Activated T-cell treated with anti-CD3 and anti-CD28 coated beads, Interleukin-2, amount 50 U/mL, for 1 hour (primary cell): ENCODE measurements around the gene TBX4.

ENCODE experiments used
- DNase-seq: peaks from one replicate; pipeline ENCODE4 v3.0.0-alpha.2; 2020

Gene TBX4

DNA sequence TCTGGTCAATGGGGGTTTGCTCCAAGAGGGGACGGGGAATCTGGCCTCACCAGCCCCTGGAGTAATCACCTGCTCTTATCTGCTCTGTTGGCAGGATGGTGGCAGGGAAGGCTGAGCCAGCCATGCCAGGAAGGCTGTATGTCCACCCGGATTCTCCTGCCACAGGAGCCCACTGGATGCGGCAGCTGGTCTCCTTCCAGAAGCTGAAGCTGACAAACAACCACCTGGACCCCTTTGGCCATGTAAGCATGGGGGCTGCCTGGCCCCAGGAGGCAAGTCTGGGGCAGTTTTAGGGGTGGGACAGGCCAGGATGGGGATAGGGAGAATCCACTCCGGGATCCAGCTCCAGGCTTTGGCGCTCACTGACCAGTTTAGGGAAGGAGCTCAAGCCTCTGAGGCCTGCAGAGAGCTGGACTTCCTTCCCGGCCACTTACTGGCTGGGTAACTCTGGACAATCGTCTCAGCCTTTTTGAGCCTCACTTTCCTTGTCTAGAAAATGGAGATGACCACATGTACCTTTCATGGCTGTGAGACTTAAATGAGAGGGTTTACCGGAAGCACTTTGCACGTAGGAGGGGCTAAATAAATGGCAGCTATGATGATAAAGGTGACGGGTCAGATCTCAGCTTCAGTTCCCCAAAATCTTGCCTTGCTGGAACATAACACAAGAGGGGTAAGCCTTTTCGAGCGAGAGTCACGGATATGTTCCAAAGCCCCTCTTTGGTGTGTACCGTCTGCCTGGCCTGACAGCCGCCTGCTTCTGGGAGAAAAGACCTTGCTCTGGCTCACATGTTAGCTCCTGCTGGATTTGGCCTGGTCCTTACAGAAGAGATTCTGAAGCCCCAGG, 15.4 kb downstream of the TBX4 start:
- DNase-seq: no peak

- DNase-seq: no peak
Measured at GRCh38 chr17:61468263-61468907, 16.2 kb downstream of the TBX4 start.

DNA sequence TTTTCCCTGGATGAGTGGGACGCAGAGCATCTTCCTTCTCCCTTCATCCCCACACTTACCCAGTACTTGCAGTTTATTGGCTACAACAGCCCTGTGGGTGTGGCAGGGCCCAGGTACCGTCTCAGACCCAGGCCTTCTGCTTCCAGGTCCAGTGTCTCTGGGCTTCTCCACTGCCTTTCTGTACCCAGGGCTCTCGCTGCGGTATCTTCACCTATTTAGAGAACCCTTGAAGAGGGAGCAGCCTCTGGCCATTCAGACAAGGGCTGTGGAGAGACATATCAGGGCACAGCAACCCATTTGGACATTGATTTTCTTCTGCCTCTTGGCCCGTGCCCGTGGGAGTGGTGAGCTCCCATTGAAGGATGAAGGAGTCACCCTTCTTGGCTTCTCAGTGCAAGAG, 17.3 kb downstream of the TBX4 start:
- no peak for DNase-seq

DNA sequence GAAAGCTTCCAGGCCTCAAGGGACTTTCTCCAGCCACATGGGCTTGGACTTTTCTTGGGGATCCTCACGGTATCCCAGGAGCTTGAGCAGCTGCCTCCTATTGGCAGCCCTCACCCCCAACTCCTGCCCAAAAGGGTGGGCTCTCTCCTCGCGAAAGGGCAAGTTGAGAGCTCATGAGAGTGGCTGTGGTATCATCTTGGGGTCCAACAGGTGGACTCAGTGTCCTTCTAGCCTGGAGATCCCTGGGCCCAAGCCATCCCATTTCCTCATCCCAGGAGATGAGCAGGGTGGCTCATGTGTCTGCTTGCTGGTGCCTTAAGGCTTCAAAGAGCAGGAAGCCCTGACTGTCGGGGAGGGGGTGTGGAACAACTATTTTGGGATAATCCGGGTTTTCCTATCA, 17.7 kb downstream of the TBX4 start:
- no peak for DNase-seq

DNA sequence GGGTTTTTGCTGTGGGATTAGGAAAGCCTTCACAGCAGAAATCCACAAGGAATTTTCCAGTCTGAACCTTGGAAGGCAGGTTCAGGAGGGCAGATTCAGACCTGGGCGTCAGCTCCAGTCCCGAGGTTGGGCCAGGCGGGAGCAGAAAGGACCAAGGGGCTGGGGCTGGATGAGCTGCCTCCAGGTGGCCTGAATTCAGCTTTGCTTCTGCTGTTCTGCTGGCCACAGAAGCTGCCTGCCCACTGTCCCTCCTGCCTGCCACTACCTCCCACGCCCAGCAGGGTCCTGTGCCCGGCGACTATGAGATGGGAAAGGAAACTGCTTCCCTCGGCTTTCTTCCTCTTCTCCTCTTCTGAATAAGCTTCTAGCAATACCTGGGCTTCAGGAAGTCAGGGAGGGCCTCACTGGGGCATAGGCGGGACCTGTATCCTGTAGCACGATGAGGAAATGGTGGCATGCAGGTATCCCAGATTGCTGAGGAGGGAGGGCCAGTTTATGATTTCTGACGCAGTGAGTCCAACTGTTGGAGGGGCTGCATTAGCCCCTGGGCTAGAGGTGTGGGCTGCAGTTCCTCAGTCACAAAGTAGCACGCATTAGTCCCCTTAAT, 18.4 kb downstream of the TBX4 start:
- no peak for DNase-seq

- no peak for DNase-seq
Measured at GRCh38 chr17:61474235-61474927, 22.2 kb downstream of the TBX4 start.

DNA sequence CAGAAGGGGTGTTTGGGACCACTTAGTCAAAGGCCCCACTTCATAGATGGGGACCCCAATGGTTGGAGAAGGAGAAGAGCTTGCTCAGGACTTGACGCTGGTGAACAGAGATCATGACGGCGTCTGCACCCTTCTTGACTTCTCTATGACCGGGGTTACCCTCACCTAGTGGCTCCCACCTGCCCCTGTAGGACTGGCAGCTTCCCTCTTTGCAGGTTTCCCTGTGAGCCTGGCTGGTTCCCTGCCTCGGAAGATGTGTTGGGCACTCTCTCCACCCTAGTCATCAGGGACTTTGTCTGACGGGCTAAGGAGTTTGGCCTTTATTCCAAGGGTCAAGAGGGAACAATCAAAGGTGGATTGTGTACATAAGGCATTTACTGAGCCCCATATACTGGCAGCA, 22.7 kb downstream of the TBX4 start:
- no peak for DNase-seq

DNA sequence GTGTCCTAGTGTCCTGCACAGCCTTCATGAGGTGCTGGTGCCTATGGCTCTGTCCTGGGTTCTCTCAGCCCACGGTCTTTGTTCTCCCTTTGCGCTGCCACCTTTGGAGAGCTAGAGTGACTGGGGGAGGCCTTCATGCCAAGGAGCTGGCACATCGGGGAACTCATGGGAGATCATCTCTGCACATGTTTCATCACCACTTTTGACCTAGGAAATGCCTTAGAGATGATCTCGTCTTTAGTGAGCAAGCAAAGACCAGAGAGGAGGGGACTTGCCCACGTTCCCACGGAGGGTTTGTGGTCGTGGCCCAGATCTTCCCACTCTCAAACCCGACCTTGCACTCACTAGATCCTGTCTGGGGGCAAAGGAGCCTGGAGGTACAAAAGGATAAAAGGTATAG, 23.5 kb downstream of the TBX4 start:
- DNase-seq: no peak

- DNase-seq: no peak
Measured at GRCh38 chr17:61476476-61477203, 24.4 kb downstream of the TBX4 start.

GRCh38 chr17:61477204-61477834, 25.1 kb downstream of the TBX4 start:
- DNase-seq: no peak

DNA sequence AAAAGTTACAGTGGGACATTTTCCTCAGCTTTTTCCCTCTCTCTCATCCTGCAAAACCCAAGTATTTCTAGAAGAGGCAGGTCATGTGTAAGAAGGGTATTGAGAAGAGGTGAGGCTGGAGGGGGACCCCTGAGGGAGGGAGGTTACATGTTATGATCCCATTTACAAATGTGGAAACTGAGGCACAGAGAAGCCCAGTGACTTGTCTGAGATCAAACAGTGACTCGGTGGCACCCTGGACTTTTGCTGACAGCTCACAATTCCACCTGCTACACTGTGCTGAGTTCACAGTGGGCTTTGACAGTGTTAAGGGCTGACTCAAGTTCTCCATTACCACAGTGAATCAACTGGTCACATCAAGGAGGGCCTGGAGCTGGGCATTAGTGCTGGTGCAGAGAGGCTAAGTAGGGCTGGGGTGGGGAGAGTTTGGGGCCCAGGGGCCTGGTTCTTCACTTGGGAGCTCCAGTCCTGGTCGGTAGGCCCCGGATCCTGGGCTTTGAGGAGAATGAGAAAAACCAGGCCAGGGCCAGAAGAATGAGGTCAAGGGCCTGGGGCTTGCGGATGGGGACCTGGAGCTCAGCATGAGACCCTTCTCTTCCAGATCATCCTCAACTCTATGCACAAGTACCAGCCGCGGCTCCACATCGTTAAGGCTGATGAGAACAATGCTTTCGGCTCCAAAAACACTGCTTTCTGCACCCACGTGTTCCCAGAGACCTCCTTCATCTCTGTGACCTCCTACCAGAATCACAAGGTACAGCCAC, 26.0 kb downstream of the TBX4 start:
- DNase-seq: no peak

GRCh38 chr17:61478790-61479492, 26.7 kb downstream of the TBX4 start:
- DNase-seq: no peak

DNA sequence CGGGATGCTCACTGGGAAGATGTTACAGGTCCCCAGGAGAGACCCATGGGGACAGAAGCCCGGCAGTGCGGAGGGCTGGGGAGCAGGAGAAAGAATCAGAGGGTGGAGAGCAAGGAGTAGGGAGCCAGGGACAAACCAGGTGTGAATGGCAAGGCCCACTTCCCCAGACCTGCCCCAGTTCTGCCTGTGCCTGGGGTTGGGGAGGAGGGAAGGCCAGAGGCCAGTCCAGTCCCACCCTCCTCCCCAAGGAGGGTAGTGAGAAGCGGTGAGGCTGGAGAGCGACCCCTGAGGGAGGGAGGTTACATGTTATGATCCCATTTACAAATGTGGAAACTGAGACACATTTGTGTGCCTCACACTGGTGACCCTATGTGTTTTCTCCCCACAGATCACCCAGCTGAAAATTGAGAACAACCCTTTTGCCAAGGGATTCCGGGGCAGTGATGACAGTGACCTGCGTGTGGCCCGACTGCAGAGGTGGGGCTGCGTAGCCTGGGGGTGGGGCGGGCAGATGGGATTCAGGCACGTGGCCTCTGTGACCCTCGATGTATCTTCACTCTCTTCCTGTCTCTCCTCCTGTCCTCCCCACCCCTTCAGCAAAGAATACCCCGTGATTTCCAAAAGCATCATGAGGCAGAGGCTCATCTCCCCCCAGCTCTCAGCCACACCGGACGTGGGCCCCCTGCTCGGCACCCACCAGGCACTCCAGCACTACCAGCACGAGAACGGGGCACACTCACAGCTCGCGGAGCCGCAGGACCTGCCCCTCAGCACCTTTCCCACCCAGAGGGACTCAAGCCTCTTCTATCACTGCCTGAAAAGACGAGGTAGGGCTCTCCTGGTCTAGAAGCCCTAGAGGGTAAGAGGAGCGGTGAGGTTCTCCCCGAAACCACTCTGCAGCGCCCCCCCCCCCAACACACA, 27.5 kb downstream of the TBX4 start:
- DNase-seq: no peak

GRCh38 chr17:61480414-61480807, 28.2 kb downstream of the TBX4 start:
- DNase-seq: no peak

- no peak for DNase-seq
Measured at GRCh38 chr17:61481421-61481820, 29.2 kb downstream of the TBX4 start.

DNA sequence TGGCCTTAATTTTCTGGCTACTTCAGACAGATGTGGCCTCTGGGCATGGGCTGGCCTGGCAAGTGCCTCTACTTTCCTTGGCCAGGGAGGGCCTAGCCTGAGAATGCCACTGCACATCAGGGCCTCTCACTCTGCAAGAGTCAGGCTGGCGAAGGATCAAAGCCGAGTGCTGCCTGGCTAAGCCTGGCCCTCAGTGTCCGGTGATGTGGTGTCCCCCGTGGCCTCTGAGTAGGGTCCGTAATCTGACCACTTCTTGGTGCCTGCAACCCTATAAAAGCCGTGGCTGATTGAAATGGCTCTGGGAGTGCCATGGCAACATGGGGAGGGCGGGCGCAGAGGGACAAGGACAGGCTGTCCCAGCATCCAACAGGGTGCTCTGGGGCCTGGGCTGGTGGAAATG, 30.2 kb downstream of the TBX4 start:
- DNase-seq: no peak

GRCh38 chr17:61483778-61484116, 31.5 kb downstream of the TBX4 start:
- no peak for DNase-seq

DNA sequence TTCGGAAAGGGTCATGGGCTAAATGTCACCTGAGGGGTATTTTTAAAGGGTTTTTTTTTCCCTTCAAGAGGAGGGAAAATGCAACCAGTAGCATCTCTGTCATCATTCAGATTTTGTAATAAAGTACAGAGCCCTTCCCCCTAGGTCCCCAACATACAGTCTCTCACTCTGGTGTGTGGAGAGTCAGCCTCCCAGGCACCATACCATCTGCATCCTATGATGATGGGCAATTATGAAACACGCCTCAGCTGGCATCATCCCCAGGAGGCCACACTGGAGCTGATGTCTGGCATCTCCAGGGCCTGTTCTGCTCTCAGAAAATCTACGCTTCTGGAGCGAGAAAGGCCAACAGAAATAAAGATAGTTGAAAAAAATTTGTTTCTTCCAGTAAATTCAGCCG, 32.0 kb downstream of the TBX4 start:
- DNase-seq: no peak

DNA sequence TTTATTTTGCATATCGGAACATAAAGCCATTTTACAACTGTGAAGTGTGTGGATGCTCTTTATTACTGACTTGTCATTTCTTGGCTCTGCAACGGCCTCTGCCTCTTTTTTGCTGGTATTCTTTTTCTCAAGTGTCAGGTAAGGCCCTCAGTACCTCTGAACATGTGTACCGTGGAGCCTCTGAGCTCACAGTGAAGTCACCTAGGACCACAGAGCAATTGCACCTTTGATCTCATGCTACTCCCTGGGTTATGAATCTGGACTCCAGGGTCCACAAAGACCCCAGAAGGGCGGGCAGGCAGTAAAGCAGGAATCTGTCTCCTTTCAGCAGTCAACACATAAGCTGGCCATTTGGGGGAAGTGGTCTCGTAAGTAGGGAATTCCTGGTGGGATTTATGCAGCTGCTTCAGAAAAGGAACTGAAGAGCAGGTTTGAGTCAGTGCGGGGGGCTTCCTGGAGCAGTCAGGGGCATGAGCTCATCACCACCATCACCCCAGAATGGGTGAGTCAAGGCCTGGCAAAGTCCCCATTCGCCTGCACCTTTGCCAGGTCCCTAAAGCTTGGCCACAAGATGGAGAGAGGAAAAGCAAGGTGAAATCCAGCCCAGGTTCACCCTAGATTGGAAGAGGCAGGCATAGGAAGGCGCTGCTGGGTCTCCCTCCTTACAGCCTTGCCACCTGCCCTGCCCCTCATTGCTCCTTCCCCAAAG, 33.0 kb downstream of the TBX4 start:
- no peak for DNase-seq
